Osteoblast (primary cell): Measurements from ENCODE around the gene AK3. TPM values are rescaled to one million over a fixed set of nuclear protein-coding genes. Genes with fewer than 3 reads are reported as not detected.

Experiments used
- DNase-seq: peaks from one replicate; pipeline ENCODE4 v3.0.0; 2011; ENCODE audit warnings: low spot score, mixed read lengths; ENCODE audit not compliant: insufficient read length; ENCODE audit errors: missing footprints
- H2AFZ ChIP-seq: 2 replicates; pipeline ENCODE4 v1.6.0; 2011; ENCODE audit warnings: mild to moderate bottlenecking, low read length
- H3K27ac ChIP-seq: 2 replicates; pipeline ENCODE4 v1.5.1; 2011; ENCODE audit warnings: mild to moderate bottlenecking, low read depth, low read length, moderate library complexity
- H3K27me3 ChIP-seq: 2 replicates; pipeline ENCODE4 v1.6.0; 2012; ENCODE audit warnings: mild to moderate bottlenecking, control low read depth, inconsistent platforms, low read length, moderate library complexity; ENCODE audit not compliant: insufficient read depth
- H3K36me3 ChIP-seq: 2 replicates; pipeline ENCODE4 v1.5.1; 2011; ENCODE audit warnings: mild to moderate bottlenecking, low read length, control low read depth, moderate library complexity; ENCODE audit not compliant: insufficient read depth
- H3K4me1 ChIP-seq: 2 replicates; pipeline ENCODE4 v1.5.1; 2011; ENCODE audit warnings: mild to moderate bottlenecking, low read length, control low read depth, moderate library complexity; ENCODE audit not compliant: insufficient read depth
- H3K4me2 ChIP-seq: 2 replicates; pipeline ENCODE4 v1.6.0; 2011; ENCODE audit warnings: mild to moderate bottlenecking, low read length; ENCODE audit not compliant: insufficient read depth
- H3K4me3 ChIP-seq: fragments of 200-600 bp; sonication (generic); 3 replicates; pipeline ENCODE4 v1.5.1; 2012; ENCODE audit warnings: mild to moderate bottlenecking, low read length, inconsistent platforms; ENCODE audit not compliant: insufficient read depth
- H3K79me2 ChIP-seq: 2 replicates; pipeline ENCODE4 v1.6.0; 2012; ENCODE audit warnings: mild to moderate bottlenecking, low read length, control low read depth, inconsistent platforms; ENCODE audit not compliant: insufficient read depth
- H3K9me3 ChIP-seq: 2 replicates; pipeline ENCODE4 v1.5.1; 2011; ENCODE audit warnings: low read depth, low read length, control low read depth
- H4K20me1 ChIP-seq: 2 replicates; pipeline ENCODE4 v1.6.0; 2012; ENCODE audit warnings: mild to moderate bottlenecking, low read length, control low read depth; ENCODE audit not compliant: insufficient read depth
- total RNA-seq: library from RNA; depleted of rRNA; stranded (reverse); fragments of >200 nt; gene quantifications from 2 replicates; pipeline ENCODE4 v1.2.3, GENCODE V29; 2012
- TF ChIP-seq, protein P1 (sequence below): IDR thresholded peaks from 2 replicates; pipeline ENCODE4 v1.5.1; 2011; ENCODE audit warnings: mild to moderate bottlenecking, low read depth, low read length, moderate library complexity; ENCODE audit errors: extremely low read depth

AK3 gene
- total RNA-seq: 48.9 and 77.2 TPM in 2 replicates

DNA sequence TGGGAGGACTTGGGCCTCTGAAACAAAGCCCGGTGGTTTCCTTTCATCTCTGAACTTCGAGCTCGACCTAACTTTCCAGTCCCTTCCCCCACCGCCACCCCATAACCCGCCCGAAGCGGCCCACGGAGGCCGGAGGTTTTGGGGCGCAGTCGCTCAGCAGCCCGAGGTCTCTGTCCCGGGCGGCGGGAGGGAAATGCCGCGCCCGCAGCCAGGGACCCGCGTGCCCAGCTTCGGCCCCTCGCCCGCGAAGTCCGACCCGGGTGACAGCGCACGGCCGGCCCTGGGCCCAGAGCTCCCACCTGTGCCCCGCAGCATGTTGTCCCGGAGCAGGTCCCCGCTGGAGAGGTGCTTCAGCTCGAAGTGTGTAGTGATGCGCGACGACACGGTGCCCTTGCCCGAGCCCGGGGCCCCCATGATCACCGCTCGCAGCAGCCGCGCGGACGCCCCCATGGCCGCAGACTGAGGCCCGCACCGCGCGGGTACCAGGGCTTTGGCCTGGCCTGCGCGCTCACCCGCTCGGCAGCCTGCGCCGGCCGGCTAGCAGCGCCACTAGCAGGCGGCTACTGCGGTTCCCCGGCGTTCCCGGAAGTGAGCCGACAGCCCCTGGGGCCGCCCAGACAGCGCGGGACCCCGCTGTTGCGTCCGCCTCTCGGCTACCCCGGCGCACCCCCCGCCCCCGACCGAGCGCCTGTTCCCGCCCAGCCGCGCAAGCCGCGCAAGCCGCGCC, at the start of gene AK3:
AK3 (minus strand) TSS at position 565 of the 727 bp plus-strand sequence; CDS start at position 450, 115 bp downstream.
- Histone ChIP-seq H3K27me3 (no peaks in the 10 kb centered on the region), H3K79me2 (peaks cover 37% of the 10 kb centered on the region), H4K20me1 (peaks cover 4% of the 10 kb centered on the region), H3K4me3 (peak within 1 kb of the TSS; percentile 90), H2AFZ (peak within 1 kb of the TSS; percentile 92), H3K4me1 (peaks cover 13% of the 10 kb centered on the region), H3K4me2 (peak within 1 kb of the TSS; percentile 94), H3K9me3 (no peaks in the 10 kb centered on the region), H3K36me3 (no peaks in the 10 kb centered on the region), H3K27ac (peak within 1 kb of the TSS; percentile 80)
- TF ChIP-seq, protein P1, sequence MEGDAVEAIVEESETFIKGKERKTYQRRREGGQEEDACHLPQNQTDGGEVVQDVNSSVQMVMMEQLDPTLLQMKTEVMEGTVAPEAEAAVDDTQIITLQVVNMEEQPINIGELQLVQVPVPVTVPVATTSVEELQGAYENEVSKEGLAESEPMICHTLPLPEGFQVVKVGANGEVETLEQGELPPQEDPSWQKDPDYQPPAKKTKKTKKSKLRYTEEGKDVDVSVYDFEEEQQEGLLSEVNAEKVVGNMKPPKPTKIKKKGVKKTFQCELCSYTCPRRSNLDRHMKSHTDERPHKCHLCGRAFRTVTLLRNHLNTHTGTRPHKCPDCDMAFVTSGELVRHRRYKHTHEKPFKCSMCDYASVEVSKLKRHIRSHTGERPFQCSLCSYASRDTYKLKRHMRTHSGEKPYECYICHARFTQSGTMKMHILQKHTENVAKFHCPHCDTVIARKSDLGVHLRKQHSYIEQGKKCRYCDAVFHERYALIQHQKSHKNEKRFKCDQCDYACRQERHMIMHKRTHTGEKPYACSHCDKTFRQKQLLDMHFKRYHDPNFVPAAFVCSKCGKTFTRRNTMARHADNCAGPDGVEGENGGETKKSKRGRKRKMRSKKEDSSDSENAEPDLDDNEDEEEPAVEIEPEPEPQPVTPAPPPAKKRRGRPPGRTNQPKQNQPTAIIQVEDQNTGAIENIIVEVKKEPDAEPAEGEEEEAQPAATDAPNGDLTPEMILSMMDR: peak; percentile 16
- DNase-seq: peak; percentile 97

DNA sequence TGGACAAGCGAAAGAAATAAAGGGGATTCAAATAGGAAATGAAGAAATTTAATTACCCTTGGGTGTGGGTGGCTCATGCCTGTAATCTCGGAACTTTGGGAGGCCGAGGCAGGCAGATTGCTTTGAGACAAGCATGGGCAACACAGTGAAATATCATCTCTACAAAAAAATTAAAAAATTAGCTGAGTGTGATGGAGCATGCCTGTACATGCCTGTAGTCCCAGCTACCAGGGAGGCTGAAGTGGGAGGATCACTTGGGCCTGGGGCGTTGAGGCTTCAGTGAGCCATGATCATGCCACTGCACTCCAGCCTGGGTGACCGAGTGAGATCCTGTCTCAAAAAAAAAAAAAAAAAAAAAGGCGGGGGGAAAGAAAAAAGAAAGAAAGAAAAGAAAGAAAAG, 47.7 kb upstream of the AK3 start:
- Histone ChIP-seq H3K79me2 (peaks cover 7% of the 10 kb centered on the region), H3K4me2 (no peak overlapping the region), H3K36me3 (no peaks in the 10 kb centered on the region), H3K27ac (no peak overlapping the region), H3K4me3 (no peak overlapping the region), H3K27me3 (no peaks in the 10 kb centered on the region), H2AFZ (no peak overlapping the region), H4K20me1 (peaks cover 4% of the 10 kb centered on the region), H3K9me3 (no peaks in the 10 kb centered on the region), H3K4me1 (peaks cover 6% of the 10 kb centered on the region)
- TF ChIP-seq, protein P1: no peak
- DNase-seq: no peak

DNA sequence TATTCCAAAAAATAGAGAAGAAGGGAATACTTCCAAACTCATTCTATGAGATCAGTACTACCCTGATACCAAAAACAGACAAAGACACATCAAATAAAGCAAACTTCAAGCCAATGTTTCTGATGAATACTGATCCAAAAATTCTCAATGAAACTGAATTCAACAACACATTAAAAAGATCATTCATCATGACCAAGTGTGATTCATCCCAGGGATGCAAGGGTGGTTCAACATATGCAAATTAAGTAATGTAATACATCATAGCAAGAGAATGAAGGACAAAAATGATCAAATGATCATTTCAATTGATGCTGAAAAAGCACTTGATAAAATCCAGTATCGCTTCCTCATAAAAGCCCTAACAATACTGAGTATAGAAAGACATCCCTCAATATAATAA, 46.9 kb upstream of the AK3 start:
- H3K79me2 ChIP-seq: no peaks in the 10 kb centered on the region
- TF ChIP-seq, protein P1: no peak
- DNase-seq: no peak

DNA sequence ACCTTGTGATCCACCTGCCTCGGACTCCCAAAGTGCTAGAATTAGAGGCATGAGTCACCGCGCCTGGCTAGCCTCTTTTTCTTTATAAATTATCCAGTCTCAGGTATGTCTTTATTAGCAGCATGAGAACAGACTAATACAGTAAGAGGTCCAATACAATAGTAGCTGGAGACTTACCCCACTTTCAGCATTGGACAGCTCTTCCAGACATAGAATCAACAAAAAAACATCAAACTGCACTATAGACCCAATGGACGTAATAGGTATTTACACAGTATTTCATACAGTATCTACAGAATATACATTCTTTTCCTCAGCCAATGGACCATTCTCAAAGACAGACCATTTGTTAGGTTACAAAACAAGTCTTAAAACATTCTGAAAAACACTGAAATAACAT, 45.6 kb upstream of the AK3 start:
- Histone ChIP-seq H3K79me2 (no peaks in the 10 kb centered on the region), H2AFZ (no peak overlapping the region), H3K27me3 (no peaks in the 10 kb centered on the region), H3K4me2 (no peak overlapping the region), H4K20me1 (no peaks in the 10 kb centered on the region), H3K9me3 (no peaks in the 10 kb centered on the region), H3K4me1 (no peaks in the 10 kb centered on the region), H3K36me3 (no peaks in the 10 kb centered on the region), H3K4me3 (no peak overlapping the region), H3K27ac (no peak overlapping the region)
- TF ChIP-seq, protein P1: no peak
- no peak for DNase-seq

More for the DNA sequence above, 46.9 kb upstream of the AK3 start:
- Histone ChIP-seq H3K27me3 (no peaks in the 10 kb centered on the region), H3K27ac (no peak overlapping the region), H3K36me3 (no peaks in the 10 kb centered on the region), H2AFZ (no peak overlapping the region), H4K20me1 (no peaks in the 10 kb centered on the region), H3K9me3 (no peaks in the 10 kb centered on the region), H3K4me2 (no peak overlapping the region), H3K4me3 (no peak overlapping the region), H3K4me1 (peaks cover 6% of the 10 kb centered on the region)
